Measurements from ENCODE around the gene ARX.
A peak's percentile ranks its signal among the peaks of the same experiment; 100 is the strongest.

Gene ARX

DNA sequence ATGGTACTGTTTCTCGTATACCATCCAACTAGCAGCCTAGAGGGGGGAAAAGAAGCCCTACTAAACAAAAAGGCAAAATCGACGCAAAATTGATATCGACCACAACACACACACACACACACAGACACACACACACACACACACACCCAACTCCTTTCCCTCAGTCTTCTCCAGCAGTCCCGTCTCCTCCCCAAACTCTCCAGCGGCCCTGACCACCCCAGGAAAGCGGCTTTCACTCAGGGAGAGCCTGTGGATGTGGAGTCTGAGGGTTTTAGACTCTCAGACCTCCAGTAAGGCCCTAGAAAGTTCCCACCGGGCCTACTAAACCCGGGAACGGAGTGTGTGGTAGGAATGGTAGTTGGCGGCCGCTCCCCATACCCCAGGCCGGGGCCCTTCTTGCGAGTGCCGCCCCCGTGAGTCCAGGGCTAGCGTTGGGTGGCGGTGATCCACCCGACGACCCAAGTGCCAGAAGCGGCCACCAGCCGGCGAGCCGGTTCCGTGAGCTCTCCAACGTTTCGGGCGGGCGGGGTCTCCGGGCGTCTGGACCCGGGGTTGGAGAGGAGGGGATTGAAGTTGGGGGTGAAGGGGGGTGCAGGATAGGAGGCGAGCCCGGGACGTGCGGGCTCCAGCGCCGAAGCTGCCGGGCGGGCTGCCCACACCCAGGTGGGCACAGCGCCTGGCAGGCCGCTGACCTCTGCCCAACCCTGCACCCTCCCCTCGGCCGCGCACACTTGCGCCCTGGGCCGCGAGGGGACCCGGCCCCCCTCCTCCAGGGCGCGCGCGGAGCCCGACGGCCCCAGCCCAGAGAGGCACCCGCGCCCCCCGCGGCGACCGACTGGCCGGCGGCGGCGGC, 13.7 kb downstream of the ARX start:
- no peak for DNase-seq (ENCODE audit: low spot score)
- TF ChIP-seq, protein P1, sequence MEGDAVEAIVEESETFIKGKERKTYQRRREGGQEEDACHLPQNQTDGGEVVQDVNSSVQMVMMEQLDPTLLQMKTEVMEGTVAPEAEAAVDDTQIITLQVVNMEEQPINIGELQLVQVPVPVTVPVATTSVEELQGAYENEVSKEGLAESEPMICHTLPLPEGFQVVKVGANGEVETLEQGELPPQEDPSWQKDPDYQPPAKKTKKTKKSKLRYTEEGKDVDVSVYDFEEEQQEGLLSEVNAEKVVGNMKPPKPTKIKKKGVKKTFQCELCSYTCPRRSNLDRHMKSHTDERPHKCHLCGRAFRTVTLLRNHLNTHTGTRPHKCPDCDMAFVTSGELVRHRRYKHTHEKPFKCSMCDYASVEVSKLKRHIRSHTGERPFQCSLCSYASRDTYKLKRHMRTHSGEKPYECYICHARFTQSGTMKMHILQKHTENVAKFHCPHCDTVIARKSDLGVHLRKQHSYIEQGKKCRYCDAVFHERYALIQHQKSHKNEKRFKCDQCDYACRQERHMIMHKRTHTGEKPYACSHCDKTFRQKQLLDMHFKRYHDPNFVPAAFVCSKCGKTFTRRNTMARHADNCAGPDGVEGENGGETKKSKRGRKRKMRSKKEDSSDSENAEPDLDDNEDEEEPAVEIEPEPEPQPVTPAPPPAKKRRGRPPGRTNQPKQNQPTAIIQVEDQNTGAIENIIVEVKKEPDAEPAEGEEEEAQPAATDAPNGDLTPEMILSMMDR (IDR thresholded peaks at IDR 0.05): no peak
- Histone ChIP-seq H3K4me3 (peak overlapping the region; percentile 38), H3K27ac (no peak overlapping the region)

DNA sequence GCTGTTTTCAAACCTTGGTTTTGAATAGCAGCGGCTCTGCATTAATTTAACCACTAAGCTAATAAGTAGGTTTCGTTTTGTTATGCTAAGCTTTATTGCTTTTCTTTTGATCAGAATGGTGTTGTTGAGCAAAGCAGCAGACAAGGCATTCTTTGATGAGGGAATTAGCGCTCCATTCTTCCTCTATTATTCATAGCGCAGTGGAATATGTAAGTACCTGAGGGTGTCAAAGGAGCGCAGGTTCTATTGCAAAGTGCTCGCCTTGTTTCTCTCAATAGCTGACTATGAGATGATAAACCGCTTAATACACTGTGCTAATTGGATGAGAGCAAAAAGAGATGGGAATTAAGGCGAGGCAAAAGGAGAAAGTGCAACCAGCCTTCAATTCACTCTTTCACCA, 16.3 kb downstream of the ARX start:
- no peak for DNase-seq (ENCODE audit: low spot score)
- Histone ChIP-seq H3K4me3 (no peak overlapping the region), H3K27ac (no peak overlapping the region)
- TF ChIP-seq, protein P1 (IDR thresholded peaks at IDR 0.05): no peak

DNA sequence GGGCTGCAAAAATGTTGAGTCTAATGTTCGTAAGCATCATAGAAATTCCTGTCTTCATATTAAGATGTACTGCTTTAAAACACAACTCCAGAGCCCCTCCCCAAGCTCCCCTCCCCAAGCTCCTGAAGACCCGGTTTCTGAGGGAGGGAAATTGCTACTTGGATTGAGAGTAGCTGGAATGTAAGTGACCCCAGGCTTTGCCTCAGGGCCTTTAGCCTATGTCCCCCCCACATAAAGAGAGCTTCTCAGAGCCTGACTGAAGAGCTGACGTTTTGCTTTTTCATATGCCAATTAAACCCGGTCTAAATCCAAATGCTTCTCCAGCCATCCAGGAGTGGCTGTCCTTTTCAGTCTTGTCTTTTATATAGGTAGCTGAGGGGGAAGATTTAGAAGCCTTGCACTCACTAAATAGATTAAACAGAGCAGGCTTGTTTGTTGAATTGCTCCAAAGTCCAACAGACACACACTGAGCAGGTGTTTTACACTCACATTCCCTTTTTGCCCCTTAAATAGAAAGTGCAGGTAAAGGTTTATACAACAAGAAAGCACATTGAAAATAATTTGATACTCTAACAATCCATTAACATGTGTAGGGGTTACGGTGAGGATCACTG, 19.6 kb downstream of the ARX start:
- no peak overlapping the region for H3K4me3 ChIP-seq

DNA sequence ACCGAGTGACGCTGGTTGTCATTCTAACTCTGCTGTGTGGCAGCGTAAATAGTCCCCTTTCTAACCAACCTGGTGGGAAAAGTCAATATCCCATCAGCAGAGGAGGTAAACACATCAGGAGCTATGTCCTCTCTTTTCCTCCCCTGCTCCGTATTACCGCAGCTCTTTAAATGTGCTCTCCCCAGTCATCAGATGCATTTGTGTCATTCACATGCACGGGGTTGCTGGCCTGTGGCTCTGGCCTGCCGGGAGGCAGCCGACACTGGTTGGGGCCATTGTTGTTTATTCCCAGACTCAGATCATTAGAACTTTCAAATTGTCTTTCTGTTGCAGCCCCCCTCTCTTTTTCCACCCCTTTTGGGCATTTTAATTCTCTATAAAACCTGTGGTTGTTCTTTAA, 21.9 kb downstream of the ARX start:
- DNase-seq (ENCODE audit: low spot score): no peak
- Histone ChIP-seq H3K27ac (no peak overlapping the region), H3K4me3 (no peak overlapping the region)
- TF ChIP-seq, protein P1 (IDR thresholded peaks at IDR 0.05): no peak

More for the DNA sequence above, 19.6 kb downstream of the ARX start:
- no peak overlapping the region for H3K27ac ChIP-seq
- TF ChIP-seq, protein P1 (IDR thresholded peaks at IDR 0.05): no peak
- no peak for DNase-seq (ENCODE audit: low spot score)

DNA sequence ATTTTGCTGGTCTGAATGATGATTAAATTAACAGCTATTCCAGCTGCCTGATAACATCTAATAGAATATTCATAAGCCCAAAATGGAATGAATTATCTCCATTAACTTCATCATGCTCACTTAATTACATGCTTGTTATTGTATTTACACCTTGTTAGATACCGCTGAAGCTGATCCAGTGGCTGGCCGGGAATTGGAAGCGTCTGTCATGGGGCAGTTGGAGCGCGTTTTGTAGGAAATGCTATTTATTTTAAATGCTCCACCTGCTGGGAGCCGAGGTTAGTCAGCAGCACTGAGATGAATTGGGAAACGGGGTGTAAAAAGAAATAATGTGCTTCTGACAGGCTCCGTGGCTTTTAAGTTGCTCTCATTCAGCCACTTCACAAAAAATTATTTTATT, 25.2 kb downstream of the ARX start:
- DNase-seq (ENCODE audit: low spot score): no peak
- Histone ChIP-seq H3K27ac (no peak overlapping the region), H3K4me3 (no peak overlapping the region)
- TF ChIP-seq, protein P1 (IDR thresholded peaks at IDR 0.05): no peak

DNA sequence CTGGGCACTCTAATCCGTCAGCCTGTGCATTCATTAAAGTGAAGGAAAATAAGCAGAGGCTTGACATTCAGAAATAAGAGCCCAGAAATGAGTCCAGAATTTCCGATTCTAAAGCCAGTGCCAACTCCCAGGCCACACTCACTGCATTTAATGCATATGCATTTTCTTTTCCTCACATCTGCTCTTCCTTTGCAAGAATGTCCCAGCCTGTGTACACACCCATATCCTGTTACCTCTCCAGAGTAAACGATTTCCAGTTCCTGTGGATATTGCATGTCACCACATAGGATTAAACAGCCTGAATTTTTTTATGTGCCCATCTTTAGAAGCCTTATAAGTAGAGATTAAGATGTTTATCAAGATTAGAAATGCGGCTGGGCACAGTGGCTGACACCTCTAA, 27.5 kb downstream of the ARX start:
- Histone ChIP-seq H3K27ac (no peak overlapping the region), H3K4me3 (no peak overlapping the region)
- no peak for DNase-seq (ENCODE audit: low spot score)
- TF ChIP-seq, protein P1 (IDR thresholded peaks at IDR 0.05): no peak

DNA sequence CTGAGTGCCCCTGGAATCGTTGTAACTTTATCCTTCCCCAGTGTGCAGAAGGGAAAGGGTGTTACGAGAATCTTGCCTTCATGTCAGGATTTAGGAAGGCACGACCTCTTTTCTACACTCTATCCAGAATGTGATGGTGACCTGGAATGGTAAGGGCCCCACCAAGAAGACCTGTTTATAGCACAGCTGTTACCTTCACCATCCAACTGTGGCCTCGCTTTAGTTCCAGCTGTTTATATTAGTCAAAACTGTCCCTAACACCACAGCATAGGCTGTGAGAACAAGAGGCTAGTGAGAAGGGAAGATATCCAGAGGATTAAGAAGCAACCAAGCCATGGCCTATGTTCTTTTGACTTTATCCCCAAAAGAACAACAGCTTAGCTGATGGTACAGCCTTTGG, 28.0 kb downstream of the ARX start:
- Histone ChIP-seq H3K27ac (no peak overlapping the region), H3K4me3 (no peak overlapping the region)
- DNase-seq (ENCODE audit: low spot score): no peak
- TF ChIP-seq, protein P1 (IDR thresholded peaks at IDR 0.05): no peak
